Endothelial cell of umbilical vein (primary cell): ENCODE data around the gene LYRM4. TPM values are rescaled to one million over a fixed set of nuclear protein-coding genes. Genes with fewer than 3 reads are reported as not detected.

Experiments
- BruUV-seq: library from RNA; stranded (reverse); fragments of 400-500 nt; replicated peaks from 2 replicates; lab custom pipeline; 2021; lab: Mats Ljungman, UMichigan
- CTCF ChIA-PET: fragments of 300-600, 350-600 bp; sonication (Branson Sonifier 250); formaldehyde crosslinking; loops from one replicate; lab custom pipeline; 2021; ENCODE audit warnings: antibody characterized with exemption, inconsistent platforms; lab: Charles Lee
- POLR2A ChIA-PET: fragments of 300-600, 350-600 bp; sonication (Branson Sonifier 250); formaldehyde crosslinking; loops from one replicate; lab custom pipeline; 2021; ENCODE audit warnings: antibody characterized with exemption, inconsistent platforms; lab: Charles Lee
- DNase-seq: peaks from one replicate; pipeline ENCODE4 v3.0.0-alpha.2; 2011; ENCODE audit warnings: low read depth, low spot score
- FAIRE-seq: peaks from 2 replicates; lab custom pipeline; 2011; peaks lifted over from hg19 to GRCh38; lab: Jason Lieb, UNC
- H2AFZ ChIP-seq: 2 replicates; pipeline ENCODE4 v1.6.0; 2012; ENCODE audit warnings: low read depth, low read length, control low read depth, inconsistent platforms
- H3K27ac ChIP-seq: 2 replicates; pipeline ENCODE4 v1.5.1; 2011; ENCODE audit warnings: low read depth, mild to moderate bottlenecking, control low read depth, low read length, moderate library complexity; ENCODE audit not compliant: insufficient read depth
- H3K27me3 ChIP-seq, 2 experiments: 2 replicates each; pipeline versions ENCODE4 v1.6.0 to v1.6.1; 2011; ENCODE audit warnings: low read length in 2 of 2, mixed read lengths in 1 of 2; ENCODE audit not compliant: control insufficient read depth in 2 of 2, insufficient read depth in 2 of 2
- H3K36me3 ChIP-seq, 2 experiments: 2 replicates in 1 of 2; 3 replicates in 1 of 2; pipeline ENCODE4 v1.5.1; 2011; ENCODE audit warnings: low read length in 2 of 2, mild to moderate bottlenecking in 1 of 2, moderate library complexity in 1 of 2; ENCODE audit not compliant: control insufficient read depth in 2 of 2, insufficient read depth in 2 of 2; ENCODE audit errors: extremely low read depth in 1 of 2
- H3K4me1 ChIP-seq: 3 replicates; pipeline ENCODE4 v1.5.1; 2011; ENCODE audit warnings: mild to moderate bottlenecking, low read length; ENCODE audit not compliant: control insufficient read depth, insufficient read depth; ENCODE audit errors: extremely low read depth
- H3K4me2 ChIP-seq: 2 replicates; pipeline ENCODE4 v1.6.1; 2011; ENCODE audit warnings: low read length, control low read depth, mixed read lengths; ENCODE audit not compliant: insufficient read depth
- H3K4me3 ChIP-seq, 3 experiments: fragments of 200-600 bp in 1 of 3; sonication (generic), shearing (Covaris generic) in 1 of 3; replicated peaks in 1 of 3; 2 replicates each; pipeline ENCODE4 v1.5.1; 2011 to 2016; ENCODE audit warnings: control low read depth in 3 of 3, low read length in 3 of 3, mild to moderate bottlenecking in 2 of 3, inconsistent platforms in 1 of 3, low read depth in 1 of 3, moderate library complexity in 1 of 3; ENCODE audit not compliant: insufficient read depth in 1 of 3
- H3K79me2 ChIP-seq: 2 replicates; pipeline ENCODE4 v1.6.0; 2012; ENCODE audit warnings: low read length, inconsistent platforms; ENCODE audit not compliant: control insufficient read depth, insufficient read depth
- H3K9ac ChIP-seq: replicated peaks from 2 replicates; pipeline ENCODE3; 2011; ENCODE audit warnings: low read length, control low read depth; ENCODE audit not compliant: insufficient read depth; ENCODE audit errors: extremely low read depth
- H3K9me1 ChIP-seq: replicated peaks from 3 replicates; pipeline ENCODE4 v1.6.0; 2011; ENCODE audit warnings: mild to moderate bottlenecking, low read length; ENCODE audit not compliant: control insufficient read depth, insufficient read depth; ENCODE audit errors: extremely low read depth
- H3K9me3 ChIP-seq: replicated peaks from 2 replicates; pipeline ENCODE4 v1.5.1; 2012; ENCODE audit warnings: low read length, inconsistent platforms; ENCODE audit not compliant: control insufficient read depth, insufficient read depth
- H4K20me1 ChIP-seq: replicated peaks from 2 replicates; pipeline ENCODE3; 2011; ENCODE audit warnings: mild to moderate bottlenecking, low read length; ENCODE audit not compliant: control insufficient read depth, insufficient read depth; ENCODE audit errors: extremely low read depth
- EZH2 ChIP-seq: IDR thresholded peaks from 2 replicates; pipeline ENCODE4 v1.6.1; 2012; ENCODE audit warnings: borderline replicate concordance, low read depth, mild to moderate bottlenecking, moderate library complexity, low read length, inconsistent platforms; ENCODE audit not compliant: severe bottlenecking
- FOS ChIP-seq: IDR thresholded peaks from 2 replicates; pipeline ENCODE4 v1.6.1; 2011; ENCODE audit warnings: mild to moderate bottlenecking, low read length, moderate library complexity, borderline replicate concordance; ENCODE audit not compliant: insufficient read depth
- GATA2 ChIP-seq: IDR thresholded peaks from 2 replicates; pipeline ENCODE4 v1.7.0; 2011; ENCODE audit warnings: low read depth, mild to moderate bottlenecking, moderate library complexity, mixed read lengths, low read length; ENCODE audit not compliant: insufficient read length, insufficient read depth
- JUN ChIP-seq: IDR thresholded peaks from 2 replicates; pipeline ENCODE4 v1.6.1; 2011; ENCODE audit warnings: borderline replicate concordance, low read depth; ENCODE audit not compliant: insufficient read length, insufficient read depth
- MYC ChIP-seq: IDR thresholded peaks from one replicate; pipeline ENCODE4 v1.6.1; 2011; ENCODE audit warnings: mild to moderate bottlenecking, low read depth, low read length
- POLR2A ChIP-seq: IDR thresholded peaks from 2 replicates; pipeline ENCODE4 v1.6.1; 2012; ENCODE audit warnings: low read depth, mild to moderate bottlenecking, control low read depth, low read length
- POLR2AphosphoS5 ChIP-seq: IDR thresholded peaks from 2 replicates; pipeline ENCODE4 v1.6.1; 2012; ENCODE audit warnings: low read depth, mild to moderate bottlenecking, control low read depth, low read length, moderate library complexity; ENCODE audit not compliant: insufficient read depth
- dilution Hi-C: fragments of 300-500 bp; cut with MboI; formaldehyde crosslinking; loops from one replicate; pipeline ENCODE4 v1.15.0; 2019; ENCODE audit warnings: low sequenced_read_pairs; ENCODE audit not compliant: extremely low pct_ligation_motif_present
- intact Hi-C: fragments of 100-400 bp; cut with micrococcal nuclease; formaldehyde crosslinking; loops from one replicate; pipeline ENCODE4 v1.10.0; 2022
- polyA plus RNA-seq, 4 experiments: library from polyadenylated mRNA; depleted of rRNA in 3 of 4; stranded (reverse) in 3 of 4; unstranded in 1 of 4; fragments of >200 nt; gene quantifications; 2 replicates each; pipeline versions ENCODE4 v1.2.1 to v1.2.3, GENCODE V29; 2011 to 2012; ENCODE audit warnings: missing spikeins in 1 of 4
- total RNA-seq: library from RNA; stranded (reverse); gene quantifications from 2 replicates; pipeline ENCODE4 v1.2.3, GENCODE V29; 2021
- TF ChIP-seq, protein P1 (sequence below): IDR thresholded peaks from 2 replicates; pipeline ENCODE4 v1.6.1; 2011; ENCODE audit not compliant: insufficient read depth, insufficient read length
- TF ChIP-seq, protein P2 (sequence below), 2 donors: IDR thresholded peaks; 1 replicate in 1 of 2; 2 replicates in 1 of 2; pipeline ENCODE4 v1.5.1; 2011; ENCODE audit warnings: low read length in 2 of 2, mild to moderate bottlenecking in 2 of 2, moderate library complexity in 2 of 2, control low read depth in 1 of 2, inconsistent platforms in 1 of 2, low read depth in 1 of 2; ENCODE audit not compliant: insufficient read depth in 1 of 2; ENCODE audit errors: extremely low read depth in 1 of 2

The LYRM4 gene
- total and polyA plus RNA-seq, 2 donors (not counting 3 experiments of a cell fraction or from before 2014, with no cell fraction given): 39.5 to 44.0 TPM

DNA sequence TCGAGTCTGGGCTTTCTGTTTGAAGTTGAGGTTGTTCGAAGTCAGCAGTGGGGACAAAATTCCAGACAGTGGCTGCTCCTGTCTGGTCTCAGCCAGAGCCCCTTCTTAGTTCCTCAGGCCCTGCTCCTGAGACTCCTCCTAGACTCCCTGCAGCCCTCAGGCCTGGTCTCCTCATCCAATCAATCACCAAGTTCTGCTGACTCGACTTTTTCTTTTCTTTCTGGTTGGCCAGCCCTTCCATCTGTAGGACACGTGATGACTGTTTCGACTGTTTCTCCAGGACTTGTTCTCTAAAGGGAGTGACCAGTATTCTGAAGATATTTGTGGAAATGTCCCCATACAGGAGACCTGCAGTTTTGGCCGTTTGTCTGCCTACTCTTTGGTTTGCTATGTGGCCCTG lies 156.1 kb downstream of the LYRM4 start:
- H3K27me3 ChIP-seq: no peaks in the 10 kb centered on the region
- H3K36me3 ChIP-seq: no peaks in the 10 kb centered on the region
- DNase-seq: no peak
- no peak overlapping the region for H2AFZ ChIP-seq
- ChIA-PET CTCF (interaction anchor here (1.2 to 2.1 kb wide), 4 partner anchors 9 to 1442 kb away, joined by 3 to 5 read pairs (median 4); no protein-coding TSS in a partner anchor), POLR2A (no interaction called here)
- no peak overlapping the region for H3K4me3 ChIP-seq
- H3K79me2 ChIP-seq: no peaks in the 10 kb centered on the region
- no peaks in the 10 kb centered on the region for H4K20me1 ChIP-seq
- BruUV-seq: no TSS peak
- H3K4me2 ChIP-seq: no peak overlapping the region
- TF ChIP-seq JUN (no peak), POLR2AphosphoS5 (no peak), POLR2A (no peak), GATA2 (no peak), MYC (no peak), FOS (no peak), EZH2 (no peak)
- TF ChIP-seq, protein P1, sequence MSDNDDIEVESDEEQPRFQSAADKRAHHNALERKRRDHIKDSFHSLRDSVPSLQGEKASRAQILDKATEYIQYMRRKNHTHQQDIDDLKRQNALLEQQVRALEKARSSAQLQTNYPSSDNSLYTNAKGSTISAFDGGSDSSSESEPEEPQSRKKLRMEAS: no peak
- TF ChIP-seq, protein P2, sequence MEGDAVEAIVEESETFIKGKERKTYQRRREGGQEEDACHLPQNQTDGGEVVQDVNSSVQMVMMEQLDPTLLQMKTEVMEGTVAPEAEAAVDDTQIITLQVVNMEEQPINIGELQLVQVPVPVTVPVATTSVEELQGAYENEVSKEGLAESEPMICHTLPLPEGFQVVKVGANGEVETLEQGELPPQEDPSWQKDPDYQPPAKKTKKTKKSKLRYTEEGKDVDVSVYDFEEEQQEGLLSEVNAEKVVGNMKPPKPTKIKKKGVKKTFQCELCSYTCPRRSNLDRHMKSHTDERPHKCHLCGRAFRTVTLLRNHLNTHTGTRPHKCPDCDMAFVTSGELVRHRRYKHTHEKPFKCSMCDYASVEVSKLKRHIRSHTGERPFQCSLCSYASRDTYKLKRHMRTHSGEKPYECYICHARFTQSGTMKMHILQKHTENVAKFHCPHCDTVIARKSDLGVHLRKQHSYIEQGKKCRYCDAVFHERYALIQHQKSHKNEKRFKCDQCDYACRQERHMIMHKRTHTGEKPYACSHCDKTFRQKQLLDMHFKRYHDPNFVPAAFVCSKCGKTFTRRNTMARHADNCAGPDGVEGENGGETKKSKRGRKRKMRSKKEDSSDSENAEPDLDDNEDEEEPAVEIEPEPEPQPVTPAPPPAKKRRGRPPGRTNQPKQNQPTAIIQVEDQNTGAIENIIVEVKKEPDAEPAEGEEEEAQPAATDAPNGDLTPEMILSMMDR (IDR thresholded peaks at IDR 0.05; ENCODE audit: extremely low read depth in 1 of 2, insufficient read depth in 1 of 2, low read depth in 1 of 2, low read length in 2 of 2): no peak
- dilution Hi-C loops (no loop called here), intact Hi-C loops (no loop called here)
- H3K9me1 ChIP-seq: no peaks in the 10 kb centered on the region
- FAIRE-seq: no peak
- no peak overlapping the region for H3K9ac ChIP-seq
- no peaks in the 10 kb centered on the region for H3K9me3 ChIP-seq
- no peak overlapping the region for H3K27ac ChIP-seq
- no peaks in the 10 kb centered on the region for H3K4me1 ChIP-seq
